MM.1S (cell line): ENCODE data around the gene ARMC9.

ENCODE experiments used
- EZH2 ChIP-seq: fragments of 300-600 bp; sonication (generic); optimal IDR thresholded peaks from 2 replicates; pipeline ENCODE3; 2017; ENCODE audit warnings: low read depth, mild to moderate bottlenecking, antibody characterized with exemption, low read length, mixed read lengths
- TF ChIP-seq, protein P1 (sequence below): fragments of 300-600 bp; sonication (generic); IDR thresholded peaks from 2 replicates; pipeline ENCODE4 v1.5.1; 2016; ENCODE audit warnings: antibody characterized with exemption, low read length, mixed read lengths

DNA sequence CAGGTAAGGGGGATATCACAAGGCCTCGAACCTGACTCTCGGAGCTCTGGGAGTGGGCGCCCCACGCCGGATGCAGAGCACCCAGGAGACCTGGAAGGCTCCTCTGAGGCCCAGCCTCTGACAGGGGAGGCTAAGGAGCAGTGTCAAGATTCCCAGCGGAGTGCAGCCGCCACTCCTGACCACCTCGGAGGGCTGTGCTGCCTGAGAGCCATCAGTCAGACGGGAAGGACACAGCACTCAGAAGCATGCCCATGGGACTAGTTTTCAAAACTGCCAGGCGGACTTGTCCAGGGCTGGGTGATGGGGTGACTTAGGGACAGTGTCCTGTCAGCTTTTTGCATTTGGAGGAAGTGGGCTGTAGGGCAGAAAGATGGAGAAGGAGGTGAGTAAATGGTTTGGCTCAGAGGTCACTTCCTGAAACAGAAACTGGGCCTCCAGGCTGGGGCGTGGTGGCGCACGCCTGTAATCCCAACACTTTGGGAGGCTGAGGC lies 162.5 kb downstream of the ARMC9 start:
- TF ChIP-seq, protein P1, sequence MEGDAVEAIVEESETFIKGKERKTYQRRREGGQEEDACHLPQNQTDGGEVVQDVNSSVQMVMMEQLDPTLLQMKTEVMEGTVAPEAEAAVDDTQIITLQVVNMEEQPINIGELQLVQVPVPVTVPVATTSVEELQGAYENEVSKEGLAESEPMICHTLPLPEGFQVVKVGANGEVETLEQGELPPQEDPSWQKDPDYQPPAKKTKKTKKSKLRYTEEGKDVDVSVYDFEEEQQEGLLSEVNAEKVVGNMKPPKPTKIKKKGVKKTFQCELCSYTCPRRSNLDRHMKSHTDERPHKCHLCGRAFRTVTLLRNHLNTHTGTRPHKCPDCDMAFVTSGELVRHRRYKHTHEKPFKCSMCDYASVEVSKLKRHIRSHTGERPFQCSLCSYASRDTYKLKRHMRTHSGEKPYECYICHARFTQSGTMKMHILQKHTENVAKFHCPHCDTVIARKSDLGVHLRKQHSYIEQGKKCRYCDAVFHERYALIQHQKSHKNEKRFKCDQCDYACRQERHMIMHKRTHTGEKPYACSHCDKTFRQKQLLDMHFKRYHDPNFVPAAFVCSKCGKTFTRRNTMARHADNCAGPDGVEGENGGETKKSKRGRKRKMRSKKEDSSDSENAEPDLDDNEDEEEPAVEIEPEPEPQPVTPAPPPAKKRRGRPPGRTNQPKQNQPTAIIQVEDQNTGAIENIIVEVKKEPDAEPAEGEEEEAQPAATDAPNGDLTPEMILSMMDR: no peak
- no peak for TF ChIP-seq EZH2
